ENCODE data around the gene LRMDA. TPM values are rescaled to one million over a fixed set of nuclear protein-coding genes. Genes with fewer than 3 reads are reported as not detected.

The LRMDA gene
- total and polyA plus RNA-seq, 2 of the 4 experiments (the other 2 are of a cell fraction) = 0.07 TPM; not detected in 1

GRCh38 chr10:76297780-76298281, 866.4 kb downstream of the LRMDA start:
- Histone ChIP-seq H3K23ac (ENCODE audit: low read depth, low read length) (no peak overlapping the region), H4K20me1 (ENCODE audit: insufficient read depth, low read length) (no peaks in the 10 kb centered on the region), H3K27me3 (ENCODE audit: control insufficient read depth, insufficient read depth, low read length) (no peaks in the 10 kb centered on the region), H3K18ac (ENCODE audit: low read depth, low read length) (no peak overlapping the region), H2AK5ac (ENCODE audit: low read depth, low read length) (no peak overlapping the region), H3K4me1 (ENCODE audit: control insufficient read depth, insufficient read depth, low read length) (peaks cover 3% of the 10 kb centered on the region), H4K8ac (ENCODE audit: low read depth in 2 of 2, low read length in 2 of 2) (no peak overlapping the region), H2BK15ac (ENCODE audit: low read depth, low read length) (no peak overlapping the region; the same call in 2 of the 3 replicates), H3K56ac (ENCODE audit: extremely low read depth, insufficient read depth, low read length) (no peak overlapping the region), H3K79me1 (ENCODE audit: low read depth in 1 of 2, low read length in 2 of 2) (no peaks in the 10 kb centered on the region), H3K36me3 (ENCODE audit: control insufficient read depth, insufficient read depth, low read length) (no peaks in the 10 kb centered on the region), H3K4ac (ENCODE audit: low read depth, low read length) (no peak overlapping the region), H3K9me3 (ENCODE audit: control insufficient read depth, insufficient read depth, low read length) (no peaks in the 10 kb centered on the region), H3K9ac (ENCODE audit: low read depth, low read length) (no peak overlapping the region), H3K9me1 (ENCODE audit: insufficient read depth, low read length) (no peaks in the 10 kb centered on the region), H2BK20ac (ENCODE audit: low read depth, low read length) (no peak overlapping the region; the same call in 1 of the 2 replicates), H3K4me2 (ENCODE audit: low read depth, low read length) (no peak overlapping the region), H3K27ac (ENCODE audit: insufficient read depth, low read length) (no peak overlapping the region), H2AK9ac (replicated peaks; ENCODE audit: low read depth, low read length, poor library complexity) (no peak overlapping the region), H3K4me3 (ENCODE audit: insufficient read depth, low read depth, low read length) (no peak overlapping the region), H4K5ac (ENCODE audit: low read depth, low read length) (no peak overlapping the region), H4K91ac (ENCODE audit: insufficient read depth, low read depth, low read length) (no peak overlapping the region), H3K14ac (replicated peaks; ENCODE audit: low read depth, low read length) (no peak overlapping the region), H2BK5ac (ENCODE audit: low read depth, low read length, poor library complexity, severe bottlenecking) (no peak overlapping the region), H2AFZ (replicated peaks; ENCODE audit: low read length, poor library complexity) (no peak overlapping the region), H2BK120ac (ENCODE audit: low read depth, low read length) (no peak overlapping the region)
- DNase-seq (no peak), ATAC-seq (ENCODE audit: low read depth) (no peak)
- 88% methylated on average over 8 of the region's 10 CpGs; no CpG with 5 or more reads in 1 of the 2 experiments for WGBS, 2 experiments (ENCODE audit: extremely low coverage in 2 of 2, insufficient read length in 1 of 2)
- intact Hi-C loops (cut with micrococcal nuclease) (no loop called here), in situ Hi-C loops (cut with MboI; ENCODE audit: low sequenced_read_pairs) (no loop called here), dilution Hi-C loops (cut with HindIII; ENCODE audit: low sequenced_read_pairs, unreplicated experiment) (no loop called here)
- POLR2A ChIA-PET (ENCODE audit: unreplicated experiment) = no interaction called here
- CTCF ChIA-PET = no interaction called here
- no TSS peak for BruUV-seq (replicated peaks)
- TF ChIP-seq ELK1 (IDR thresholded peaks at IDR 0.05; ENCODE audit: borderline replicate concordance, low read depth, low read length) (no peak), MAFK (IDR thresholded peaks at IDR 0.05; ENCODE audit: low read depth, low read length) (no peak), CTCF (conservative IDR thresholded peaks at IDR 0.05; ENCODE audit: low read depth, low read length) (no peak), RCOR1 (IDR thresholded peaks at IDR 0.05; ENCODE audit: insufficient replicate concordance, low read length) (no peak), POLR2A (IDR thresholded peaks at IDR 0.05; ENCODE audit: low read depth, low read length) (no peak), CEBPB (IDR thresholded peaks at IDR 0.05; ENCODE audit: low read depth, low read length) (no peak), MXI1 (IDR thresholded peaks at IDR 0.05; ENCODE audit: borderline replicate concordance, low read depth, low read length) (no peak), RAD21 (IDR thresholded peaks at IDR 0.05; ENCODE audit: low read length) (no peak), RFX5 (IDR thresholded peaks at IDR 0.05; ENCODE audit: low read depth, low read length) (no peak), FOS (IDR thresholded peaks at IDR 0.05; ENCODE audit: low read depth, low read length) (no peak)

All from IMR-90 (cell line).